Effector CD8-positive, alpha-beta T cell (primary cell): ENCODE results near the gene TBX4.
"Not testable (repeated sequence)": the region's sequence is repeated elsewhere in the genome, so short reads cannot be mapped to it uniquely, and the experiment has no call there.

ENCODE experiments used
- DNase-seq: peaks from one replicate; lab custom pipeline; 2025; lab: John Stamatoyannopoulos, UW

Gene TBX4

GRCh38 chr17:61484174-61484573 is 32.0 kb downstream of the TBX4 start:
- no peak for DNase-seq

- DNase-seq = no peak
Measured at GRCh38 chr17:61485067-61485775, 33.0 kb downstream of the TBX4 start.

- no peak for DNase-seq
Measured at GRCh38 chr17:61486135-61487120, 34.2 kb downstream of the TBX4 start.

- DNase-seq = no peak
Measured at GRCh38 chr17:61487161-61487988, 35.2 kb downstream of the TBX4 start.

- DNase-seq = no peak
Measured at GRCh38 chr17:61487989-61488595, 35.9 kb downstream of the TBX4 start.

- no peak for DNase-seq
Measured at GRCh38 chr17:61488878-61489718, 36.9 kb downstream of the TBX4 start.

- DNase-seq = no peak
Measured at GRCh38 chr17:61489719-61490490, 37.7 kb downstream of the TBX4 start.

GRCh38 chr17:61490540-61490975 is 38.3 kb downstream of the TBX4 start:
- no peak for DNase-seq

- DNase-seq = no peak
Measured at GRCh38 chr17:61491981-61492380, 39.8 kb downstream of the TBX4 start.

- no peak for DNase-seq
Measured at GRCh38 chr17:61492759-61493526, 40.7 kb downstream of the TBX4 start.

- not testable (repeated sequence) for DNase-seq
Measured at GRCh38 chr17:61493830-61494324, 41.7 kb downstream of the TBX4 start.

- no peak for DNase-seq
Measured at GRCh38 chr17:61494325-61495160, 42.3 kb downstream of the TBX4 start.

GRCh38 chr17:61495161-61495857 is 43.1 kb downstream of the TBX4 start:
- no peak for DNase-seq

GRCh38 chr17:61496174-61496956 is 44.1 kb downstream of the TBX4 start:
- DNase-seq = no peak

- no peak for DNase-seq
Measured at GRCh38 chr17:61496957-61497653, 44.9 kb downstream of the TBX4 start.
